Ovary (tissue), 3 donors: ENCODE results near the gene CAMKK2.

Experiments
- EP300 ChIP-seq: sonication (generic); formaldehyde crosslinking; IDR thresholded peaks from one replicate; pipeline ENCODE4 v1.6.1; 2017; ENCODE audit warnings: antibody characterized with exemption
- POLR2A ChIP-seq: fragments of 450-650 bp; IDR thresholded peaks from one replicate; pipeline ENCODE4 v1.6.1; 2017; ENCODE audit warnings: antibody characterized with exemption, mild to moderate bottlenecking, moderate library complexity
- TF ChIP-seq, protein P1 (sequence below), 3 donors: fragments of 450-650 bp in 2 of 3; fragments of 200-600 bp in 1 of 3; IDR thresholded peaks; one replicate each; pipeline versions ENCODE4 v1.5.1 to v1.8.0; 2016 to 2022; ENCODE audit warnings: antibody characterized with exemption in 3 of 3, mild to moderate bottlenecking in 1 of 3
- donor health status: DM: no; HTN: no; CAD: no.

DNA sequence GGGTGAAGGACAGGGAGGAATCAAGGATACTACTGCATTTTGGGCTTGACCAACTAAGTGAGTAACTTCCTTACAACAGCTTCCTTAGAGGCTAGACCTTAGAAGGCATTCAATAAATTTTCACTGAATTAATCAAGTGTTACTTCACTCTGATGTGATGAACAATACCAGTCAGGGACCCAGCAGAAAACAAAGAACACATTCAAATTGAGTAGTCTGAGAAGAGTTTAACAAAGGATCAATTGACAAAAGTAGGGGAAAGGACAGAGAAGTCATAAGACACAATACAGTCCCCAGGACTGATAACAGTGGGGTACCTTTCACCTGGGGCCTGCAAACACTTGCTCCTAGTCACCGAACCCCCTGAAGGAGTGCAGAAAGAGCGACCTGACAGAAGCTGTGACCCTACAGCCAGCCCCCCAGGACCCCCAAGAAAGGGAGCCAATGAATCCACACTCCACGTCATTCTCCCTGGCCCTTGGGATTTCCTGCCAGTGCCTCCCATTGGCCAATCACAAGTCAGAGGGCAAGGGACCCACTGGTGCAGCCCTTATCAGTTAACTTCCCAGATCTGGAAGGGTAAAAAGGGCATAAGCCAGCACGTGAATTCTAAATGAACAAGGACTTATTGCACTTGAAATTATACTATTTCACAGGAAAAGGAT, 48.8 kb upstream of the CAMKK2 start:
- TF ChIP-seq, protein P1, sequence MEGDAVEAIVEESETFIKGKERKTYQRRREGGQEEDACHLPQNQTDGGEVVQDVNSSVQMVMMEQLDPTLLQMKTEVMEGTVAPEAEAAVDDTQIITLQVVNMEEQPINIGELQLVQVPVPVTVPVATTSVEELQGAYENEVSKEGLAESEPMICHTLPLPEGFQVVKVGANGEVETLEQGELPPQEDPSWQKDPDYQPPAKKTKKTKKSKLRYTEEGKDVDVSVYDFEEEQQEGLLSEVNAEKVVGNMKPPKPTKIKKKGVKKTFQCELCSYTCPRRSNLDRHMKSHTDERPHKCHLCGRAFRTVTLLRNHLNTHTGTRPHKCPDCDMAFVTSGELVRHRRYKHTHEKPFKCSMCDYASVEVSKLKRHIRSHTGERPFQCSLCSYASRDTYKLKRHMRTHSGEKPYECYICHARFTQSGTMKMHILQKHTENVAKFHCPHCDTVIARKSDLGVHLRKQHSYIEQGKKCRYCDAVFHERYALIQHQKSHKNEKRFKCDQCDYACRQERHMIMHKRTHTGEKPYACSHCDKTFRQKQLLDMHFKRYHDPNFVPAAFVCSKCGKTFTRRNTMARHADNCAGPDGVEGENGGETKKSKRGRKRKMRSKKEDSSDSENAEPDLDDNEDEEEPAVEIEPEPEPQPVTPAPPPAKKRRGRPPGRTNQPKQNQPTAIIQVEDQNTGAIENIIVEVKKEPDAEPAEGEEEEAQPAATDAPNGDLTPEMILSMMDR (IDR thresholded peaks at IDR 0.05) = no peak
- TF ChIP-seq EP300 (no peak), POLR2A (no peak)
